WTC11 (cell line): ENCODE data around the gene RFC4. TPM values are rescaled to one million over a fixed set of nuclear protein-coding genes. Genes with fewer than 3 reads are reported as not detected.

Source experiments
- ATAC-seq: fragments of 200-7000 bp; cut with Tn5 transposase; 2 replicates; pipeline ENCODE4 v1.10.0; 2021; ENCODE audit warnings: mild to moderate bottlenecking, moderate library complexity
- CTCF ChIA-PET: fragments of 300-600 bp; sonication (Branson Sonifier 250); formaldehyde crosslinking; loops from one replicate; lab custom pipeline; 2021; ENCODE audit warnings: antibody characterized with exemption; lab: Charles Lee
- POLR2A ChIA-PET: fragments of 350-600 bp; sonication (Branson Sonifier 250); formaldehyde crosslinking; loops from one replicate; lab custom pipeline; 2021; ENCODE audit warnings: antibody characterized with exemption; lab: Charles Lee
- DNase-seq: peaks from one replicate; pipeline ENCODE4 v3.0.0; 2021; ENCODE audit warnings: low spot score
- H3K27ac Mint-ChIP-seq: 2 replicates; pipeline ENCODE4 v1.8.0; 2021; ENCODE audit warnings: mixed read lengths
- H3K27me3 Mint-ChIP-seq: 2 replicates; pipeline ENCODE4 v1.8.0; 2021; ENCODE audit warnings: low read depth, mild to moderate bottlenecking, moderate library complexity, mixed read lengths
- H3K36me3 Mint-ChIP-seq: 2 replicates; pipeline ENCODE4 v1.8.0; 2021; ENCODE audit warnings: mixed read lengths
- H3K4me1 Mint-ChIP-seq: 2 replicates; pipeline ENCODE4 v1.8.0; 2022; ENCODE audit warnings: mixed read lengths
- H3K4me3 Mint-ChIP-seq: 2 replicates; pipeline ENCODE4 v1.8.0; 2021; ENCODE audit warnings: mild to moderate bottlenecking, moderate library complexity, mixed read lengths
- H3K9me3 Mint-ChIP-seq: 2 replicates; pipeline ENCODE4 v1.8.0; 2021; ENCODE audit warnings: mixed read lengths
- CREM ChIP-seq: sonication (generic); formaldehyde crosslinking; IDR thresholded peaks from 2 replicates; pipeline ENCODE4 v1.8.1; 2022; ENCODE audit warnings: mild to moderate bottlenecking, missing genetic modification reagents, moderate library complexity
- E2F1 ChIP-seq: sonication (generic); formaldehyde crosslinking; IDR thresholded peaks from 2 replicates; pipeline ENCODE4 v1.8.0; 2022; ENCODE audit warnings: mild to moderate bottlenecking, missing genetic modification reagents
- EMX1 ChIP-seq: fragments of 250-450 bp; sonication (Bioruptor Pico); IDR thresholded peaks from 2 replicates; pipeline ENCODE4 v1.8.0; 2021; ENCODE audit warnings: mild to moderate bottlenecking
- ERG ChIP-seq: fragments of 250-450 bp; sonication (Bioruptor Pico); IDR thresholded peaks from 2 replicates; pipeline ENCODE4 v1.8.0; 2021; ENCODE audit warnings: mild to moderate bottlenecking
- FOXJ3 ChIP-seq: sonication (generic); formaldehyde crosslinking; IDR thresholded peaks from 2 replicates; pipeline ENCODE4 v1.9.0; 2021; ENCODE audit warnings: missing genetic modification reagents, mild to moderate bottlenecking, borderline replicate concordance
- FOXK1 ChIP-seq: sonication (generic); formaldehyde crosslinking; IDR thresholded peaks from 2 replicates; pipeline ENCODE4 v1.8.0; 2022; ENCODE audit warnings: mild to moderate bottlenecking, moderate library complexity, missing genetic modification reagents
- HMGA2 ChIP-seq: fragments of 250-450 bp; sonication (Bioruptor Pico); IDR thresholded peaks from 2 replicates; pipeline ENCODE4 v1.4.0; 2021; ENCODE audit warnings: mild to moderate bottlenecking, moderate library complexity
- IRF2 ChIP-seq: sonication (generic); formaldehyde crosslinking; IDR thresholded peaks from 2 replicates; pipeline ENCODE4 v1.8.0; 2022; ENCODE audit warnings: low read depth, missing genetic modification reagents, borderline replicate concordance
- JAZF1 ChIP-seq: fragments of 250-450 bp; sonication (Bioruptor Pico); IDR thresholded peaks from 2 replicates; pipeline ENCODE4 v1.9.0; 2021; ENCODE audit warnings: moderate library complexity, mild to moderate bottlenecking, inconsistent platforms
- NFE2L1 ChIP-seq: sonication (generic); formaldehyde crosslinking; IDR thresholded peaks from 2 replicates; pipeline ENCODE4 v1.8.1; 2023; ENCODE audit warnings: missing genetic modification reagents
- RELA ChIP-seq: sonication (generic); formaldehyde crosslinking; IDR thresholded peaks from 2 replicates; pipeline ENCODE4 v1.8.1; 2022; ENCODE audit warnings: missing genetic modification reagents, mild to moderate bottlenecking, borderline replicate concordance
- SMAD4 ChIP-seq: sonication (generic); formaldehyde crosslinking; IDR thresholded peaks from 2 replicates; pipeline ENCODE4 v1.8.0; 2022; ENCODE audit warnings: mild to moderate bottlenecking, missing genetic modification reagents
- TP53 ChIP-seq: sonication (generic); formaldehyde crosslinking; IDR thresholded peaks from 2 replicates; pipeline ENCODE4 v1.8.1; 2023; ENCODE audit warnings: mild to moderate bottlenecking, missing genetic modification reagents
- USF1 ChIP-seq: sonication (generic); formaldehyde crosslinking; IDR thresholded peaks from 2 replicates; pipeline ENCODE4 v1.8.0; 2022; ENCODE audit warnings: mild to moderate bottlenecking, missing genetic modification reagents
- ZBTB21 ChIP-seq: sonication (generic); formaldehyde crosslinking; IDR thresholded peaks from 2 replicates; pipeline ENCODE4 v1.8.1; 2023; ENCODE audit warnings: mild to moderate bottlenecking, missing genetic modification reagents, borderline replicate concordance
- ZNF121 ChIP-seq: sonication (generic); formaldehyde crosslinking; IDR thresholded peaks from 2 replicates; pipeline ENCODE4 v1.8.0; 2023; ENCODE audit warnings: missing genetic modification reagents
- ZNF232 ChIP-seq: sonication (generic); formaldehyde crosslinking; IDR thresholded peaks from 2 replicates; pipeline ENCODE4 v1.8.0; 2022; ENCODE audit warnings: mild to moderate bottlenecking, missing genetic modification reagents
- ZNF317 ChIP-seq: sonication (generic); formaldehyde crosslinking; IDR thresholded peaks from 2 replicates; pipeline ENCODE4 v1.8.1; 2023; ENCODE audit warnings: low read depth, mild to moderate bottlenecking, moderate library complexity, missing genetic modification reagents, borderline replicate concordance
- ZNF423 ChIP-seq: fragments of 250-450 bp; sonication (Bioruptor Pico); IDR thresholded peaks from 2 replicates; pipeline ENCODE4 v2.1.2; 2022; ENCODE audit warnings: mild to moderate bottlenecking, moderate library complexity
- total RNA-seq: library from RNA; stranded (reverse); gene quantifications from 3 replicates; pipeline ENCODE4 v1.2.3, GENCODE V29; 2021
- TF ChIP-seq, protein P1 (sequence below): sonication (generic); formaldehyde crosslinking; IDR thresholded peaks from 2 replicates; pipeline ENCODE4 v1.8.1; 2022; ENCODE audit warnings: mild to moderate bottlenecking, missing genetic modification reagents, moderate library complexity, borderline replicate concordance
- TF ChIP-seq, protein P2 (sequence below): sonication (generic); formaldehyde crosslinking; IDR thresholded peaks from 2 replicates; pipeline ENCODE4 v1.8.1; 2023; ENCODE audit warnings: mild to moderate bottlenecking, missing genetic modification reagents, moderate library complexity
- TF ChIP-seq, protein P3 (sequence below): fragments of 250-450 bp; sonication (Bioruptor Pico); IDR thresholded peaks from 2 replicates; pipeline ENCODE4 v2.1.2; 2022; ENCODE audit warnings: mild to moderate bottlenecking, moderate library complexity
- TF ChIP-seq, protein P4 (sequence below): sonication (generic); formaldehyde crosslinking; IDR thresholded peaks from 2 replicates; pipeline ENCODE4 v1.8.1; 2023; ENCODE audit warnings: mild to moderate bottlenecking, missing genetic modification reagents, borderline replicate concordance

Gene RFC4
- total RNA-seq, 1 experiment from 2014 or later: 104 TPM

- Mint-ChIP-seq H3K4me1 (peaks cover 18% of the 10 kb centered on the region), H3K27ac (no peak overlapping the region; the same call in 1 of the 2 replicates), H3K9me3 (no peaks in the 10 kb centered on the region), H3K27me3 (no peaks in the 10 kb centered on the region; the same call in 1 of the 2 replicates), H3K36me3 (no peaks in the 10 kb centered on the region), H3K4me3 (no peak overlapping the region)
- POLR2A ChIA-PET: interaction anchor here (0.6 kb wide), 1 partner anchor 12 kb away, joined by 4 read pairs; no protein-coding TSS in a partner anchor
- TF ChIP-seq USF1 (CRISPR knock-in tag): no peak
- TF ChIP-seq, protein P1, sequence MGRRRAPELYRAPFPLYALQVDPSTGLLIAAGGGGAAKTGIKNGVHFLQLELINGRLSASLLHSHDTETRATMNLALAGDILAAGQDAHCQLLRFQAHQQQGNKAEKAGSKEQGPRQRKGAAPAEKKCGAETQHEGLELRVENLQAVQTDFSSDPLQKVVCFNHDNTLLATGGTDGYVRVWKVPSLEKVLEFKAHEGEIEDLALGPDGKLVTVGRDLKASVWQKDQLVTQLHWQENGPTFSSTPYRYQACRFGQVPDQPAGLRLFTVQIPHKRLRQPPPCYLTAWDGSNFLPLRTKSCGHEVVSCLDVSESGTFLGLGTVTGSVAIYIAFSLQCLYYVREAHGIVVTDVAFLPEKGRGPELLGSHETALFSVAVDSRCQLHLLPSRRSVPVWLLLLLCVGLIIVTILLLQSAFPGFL (CRISPR knock-in tag): no peak
- no peak for TF ChIP-seq ZNF317 (CRISPR knock-in tag)
- no peak for TF ChIP-seq SMAD4 (CRISPR knock-in tag)
- TF ChIP-seq, protein P2, sequence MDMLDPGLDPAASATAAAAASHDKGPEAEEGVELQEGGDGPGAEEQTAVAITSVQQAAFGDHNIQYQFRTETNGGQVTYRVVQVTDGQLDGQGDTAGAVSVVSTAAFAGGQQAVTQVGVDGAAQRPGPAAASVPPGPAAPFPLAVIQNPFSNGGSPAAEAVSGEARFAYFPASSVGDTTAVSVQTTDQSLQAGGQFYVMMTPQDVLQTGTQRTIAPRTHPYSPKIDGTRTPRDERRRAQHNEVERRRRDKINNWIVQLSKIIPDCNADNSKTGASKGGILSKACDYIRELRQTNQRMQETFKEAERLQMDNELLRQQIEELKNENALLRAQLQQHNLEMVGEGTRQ (CRISPR knock-in tag): no peak
- TF ChIP-seq CREM: no peak
- TF ChIP-seq FOXK1: no peak
- TF ChIP-seq FOXJ3 (CRISPR knock-in tag): no peak
- no peak for TF ChIP-seq NFE2L1 (CRISPR knock-in tag)
- TF ChIP-seq, protein P3, sequence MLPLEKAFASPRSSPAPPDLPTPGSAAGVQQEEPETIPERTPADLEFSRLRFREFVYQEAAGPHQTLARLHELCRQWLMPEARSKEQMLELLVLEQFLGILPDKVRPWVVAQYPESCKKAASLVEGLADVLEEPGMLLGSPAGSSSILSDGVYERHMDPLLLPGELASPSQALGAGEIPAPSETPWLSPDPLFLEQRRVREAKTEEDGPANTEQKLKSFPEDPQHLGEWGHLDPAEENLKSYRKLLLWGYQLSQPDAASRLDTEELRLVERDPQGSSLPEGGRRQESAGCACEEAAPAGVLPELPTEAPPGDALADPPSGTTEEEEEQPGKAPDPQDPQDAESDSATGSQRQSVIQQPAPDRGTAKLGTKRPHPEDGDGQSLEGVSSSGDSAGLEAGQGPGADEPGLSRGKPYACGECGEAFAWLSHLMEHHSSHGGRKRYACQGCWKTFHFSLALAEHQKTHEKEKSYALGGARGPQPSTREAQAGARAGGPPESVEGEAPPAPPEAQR: no peak
- TF ChIP-seq JAZF1 (CRISPR knock-in tag): no peak
- TF ChIP-seq ZNF121 (CRISPR knock-in tag): no peak
- TF ChIP-seq HMGA2: no peak
- no peak for TF ChIP-seq IRF2 (CRISPR knock-in tag)
- TF ChIP-seq ZNF232 (CRISPR knock-in tag): no peak
- TF ChIP-seq TP53 (CRISPR knock-in tag): no peak
- no peak for TF ChIP-seq E2F1 (CRISPR knock-in tag)
- CTCF ChIA-PET: interaction anchor here (0.6 kb wide), 1 partner anchor 62 kb away, joined by 3 read pairs; no protein-coding TSS in a partner anchor
- no peak for DNase-seq
- peak; percentile 61 for ATAC-seq
Observed at GRCh38 chr3:186815435-186815834, 9.2 kb upstream of the RFC4 start.

GRCh38 chr3:186814100-186814499 is 7.8 kb upstream of the RFC4 start:
- no peak for ATAC-seq
- Mint-ChIP-seq H3K27ac (no peak overlapping the region), H3K9me3 (no peaks in the 10 kb centered on the region), H3K4me1 (peaks cover 18% of the 10 kb centered on the region), H3K4me3 (no peak overlapping the region), H3K36me3 (no peaks in the 10 kb centered on the region), H3K27me3 (no peaks in the 10 kb centered on the region; the same call in 1 of the 2 replicates)
- POLR2A ChIA-PET: interaction anchor here (0.6 kb wide), 1 partner anchor 12 kb away, joined by 5 read pairs; no protein-coding TSS in a partner anchor
- CTCF ChIA-PET: interaction anchor here (1.0 kb wide), 1 partner anchor 199 kb away, joined by 3 read pairs; no protein-coding TSS in a partner anchor
- no peak for DNase-seq
- TF ChIP-seq RELA (CRISPR knock-in tag) (no peak), ERG (CRISPR knock-in tag) (no peak), EMX1 (CRISPR knock-in tag) (no peak), ZBTB21 (CRISPR knock-in tag) (no peak), ZNF423 (CRISPR knock-in tag) (no peak)
- TF ChIP-seq, protein P4, sequence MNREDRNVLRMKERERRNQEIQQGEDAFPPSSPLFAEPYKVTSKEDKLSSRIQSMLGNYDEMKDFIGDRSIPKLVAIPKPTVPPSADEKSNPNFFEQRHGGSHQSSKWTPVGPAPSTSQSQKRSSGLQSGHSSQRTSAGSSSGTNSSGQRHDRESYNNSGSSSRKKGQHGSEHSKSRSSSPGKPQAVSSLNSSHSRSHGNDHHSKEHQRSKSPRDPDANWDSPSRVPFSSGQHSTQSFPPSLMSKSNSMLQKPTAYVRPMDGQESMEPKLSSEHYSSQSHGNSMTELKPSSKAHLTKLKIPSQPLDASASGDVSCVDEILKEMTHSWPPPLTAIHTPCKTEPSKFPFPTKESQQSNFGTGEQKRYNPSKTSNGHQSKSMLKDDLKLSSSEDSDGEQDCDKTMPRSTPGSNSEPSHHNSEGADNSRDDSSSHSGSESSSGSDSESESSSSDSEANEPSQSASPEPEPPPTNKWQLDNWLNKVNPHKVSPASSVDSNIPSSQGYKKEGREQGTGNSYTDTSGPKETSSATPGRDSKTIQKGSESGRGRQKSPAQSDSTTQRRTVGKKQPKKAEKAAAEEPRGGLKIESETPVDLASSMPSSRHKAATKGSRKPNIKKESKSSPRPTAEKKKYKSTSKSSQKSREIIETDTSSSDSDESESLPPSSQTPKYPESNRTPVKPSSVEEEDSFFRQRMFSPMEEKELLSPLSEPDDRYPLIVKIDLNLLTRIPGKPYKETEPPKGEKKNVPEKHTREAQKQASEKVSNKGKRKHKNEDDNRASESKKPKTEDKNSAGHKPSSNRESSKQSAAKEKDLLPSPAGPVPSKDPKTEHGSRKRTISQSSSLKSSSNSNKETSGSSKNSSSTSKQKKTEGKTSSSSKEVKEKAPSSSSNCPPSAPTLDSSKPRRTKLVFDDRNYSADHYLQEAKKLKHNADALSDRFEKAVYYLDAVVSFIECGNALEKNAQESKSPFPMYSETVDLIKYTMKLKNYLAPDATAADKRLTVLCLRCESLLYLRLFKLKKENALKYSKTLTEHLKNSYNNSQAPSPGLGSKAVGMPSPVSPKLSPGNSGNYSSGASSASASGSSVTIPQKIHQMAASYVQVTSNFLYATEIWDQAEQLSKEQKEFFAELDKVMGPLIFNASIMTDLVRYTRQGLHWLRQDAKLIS (CRISPR knock-in tag): no peak
